ENCODE results near the gene UBA1.

DNA sequence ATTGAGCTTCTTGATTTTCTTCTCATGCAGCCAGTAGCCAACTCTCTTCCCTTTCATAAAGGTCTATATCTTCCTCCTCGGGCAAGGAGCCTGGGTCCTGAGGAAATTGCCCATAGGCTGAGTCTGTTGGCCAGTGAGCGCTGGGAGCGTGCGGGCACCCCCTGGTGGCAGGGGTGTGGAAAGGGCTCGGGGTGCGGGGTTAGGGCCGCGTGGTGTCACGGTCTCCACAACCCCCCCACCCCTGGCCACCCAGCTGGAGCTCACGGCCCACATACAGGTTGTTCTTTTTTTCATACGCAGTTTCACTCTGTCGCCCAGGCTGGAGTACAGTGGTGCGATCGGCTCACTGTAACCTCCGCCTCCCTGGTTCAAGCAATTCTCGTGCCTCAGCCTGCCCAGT, 35.5 kb upstream of the UBA1 start:
- TF ChIP-seq CTCF (IDR thresholded peaks at IDR 0.05; ENCODE audit: insufficient read depth, low read depth, low read length), result no peak
- TF ChIP-seq EZH2 (IDR thresholded peaks at IDR 0.05; ENCODE audit: insufficient read depth, low read length), result no peak
